GM12878 (cell line): ENCODE results near the gene AGAP1. TPM values are rescaled to one million over a fixed set of nuclear protein-coding genes. Genes with fewer than 3 reads are reported as not detected.

ENCODE experiments used
- ATAC-seq: fragments of 200-7000 bp; cut with Tn5 transposase; 3 replicates; pipeline ENCODE4 v1.9.1; 2020; ENCODE audit warnings: mild to moderate bottlenecking, moderate library complexity
- BruUV-seq: library from RNA; stranded (reverse); fragments of 400-500 nt; replicated peaks from 2 replicates; lab custom pipeline; 2021; lab: Mats Ljungman, UMichigan
- CTCF ChIA-PET: fragments of 300-600 bp; sonication (Branson Sonifier 250); formaldehyde crosslinking; extraction: SDS; loops from one replicate; lab custom pipeline; 2021; ENCODE audit warnings: inconsistent platforms; lab: Yijun Ruan, JAX
- POLR2A ChIA-PET: fragments of 350-600 bp; formaldehyde crosslinking; extraction: SDS; loops from one replicate; lab custom pipeline; 2021; ENCODE audit warnings: inconsistent platforms; lab: Charles Lee
- RAD21 ChIA-PET: fragments of 300-600 bp; sonication (Branson Sonifier 250); formaldehyde crosslinking; loops from one replicate; lab custom pipeline; 2023; ENCODE audit warnings: antibody characterized with exemption; ENCODE audit not compliant: unreplicated experiment; lab: Charles Lee
- SMC1A ChIA-PET: fragments of 300-600 bp; sonication (Branson Sonifier 250); formaldehyde crosslinking; loops from one replicate; lab custom pipeline; 2023; ENCODE audit not compliant: unreplicated experiment, uncharacterized antibody; lab: Charles Lee
- DNase-seq: peaks from one replicate; pipeline ENCODE4 v3.0.0-alpha.2; 2011; ENCODE audit warnings: low read depth, low spot score
- FAIRE-seq: peaks from 3 replicates; lab custom pipeline; 2011; peaks lifted over from hg19 to GRCh38; lab: Jason Lieb, UNC
- H2AFZ ChIP-seq: 2 replicates; pipeline ENCODE4 v1.6.0; 2011; ENCODE audit warnings: low read depth, low read length, control low read depth; ENCODE audit not compliant: control insufficient read depth
- H3K27ac ChIP-seq: 2 replicates; pipeline ENCODE4 v1.5.1; 2011; ENCODE audit warnings: control low read depth; ENCODE audit not compliant: control insufficient read depth, insufficient read depth
- H3K27me3 ChIP-seq, 2 experiments: replicated peaks in 1 of 2; 2 replicates each; pipeline versions ENCODE4 v1.6.0 to v1.6.1; 2011; ENCODE audit warnings: low read length in 1 of 2; ENCODE audit not compliant: control insufficient read depth in 2 of 2, insufficient read depth in 2 of 2
- H3K36me3 ChIP-seq, 2 experiments: 2 replicates each; pipeline ENCODE4 v1.5.1; 2011; ENCODE audit warnings: low read length in 1 of 2; ENCODE audit not compliant: control insufficient read depth in 2 of 2, insufficient read depth in 2 of 2
- H3K4me1 ChIP-seq: 2 replicates; pipeline ENCODE4 v1.6.1; 2011; ENCODE audit warnings: mild to moderate bottlenecking, low read length, moderate library complexity, mixed read lengths; ENCODE audit not compliant: control insufficient read depth, insufficient read depth
- H3K4me2 ChIP-seq: 2 replicates; pipeline ENCODE4 v1.6.0; 2011; ENCODE audit warnings: control low read depth; ENCODE audit not compliant: control insufficient read depth, insufficient read depth
- H3K4me3 ChIP-seq: fragments of 200-600 bp; sonication (generic); 2 replicates; pipeline ENCODE4 v1.5.1; 2016
- H3K79me2 ChIP-seq: 2 replicates; pipeline ENCODE4 v1.6.0; 2011; ENCODE audit warnings: low read length; ENCODE audit not compliant: control insufficient read depth, insufficient read depth
- H3K9ac ChIP-seq: 2 replicates; pipeline ENCODE4 v1.8.0; 2011; ENCODE audit warnings: low read length, control low read depth, mixed read lengths; ENCODE audit not compliant: control insufficient read depth, insufficient read depth
- H3K9me3 ChIP-seq: replicated peaks from 3 replicates; pipeline ENCODE4 v1.5.1; 2011; ENCODE audit warnings: mild to moderate bottlenecking, low read length; ENCODE audit not compliant: control insufficient read depth, insufficient read depth
- H4K20me1 ChIP-seq: 2 replicates; pipeline ENCODE4 v1.6.0; 2011; ENCODE audit not compliant: control insufficient read depth, insufficient read depth
- CHD4 ChIP-seq: fragments of 200-600 bp; sonication (generic); IDR thresholded peaks from 2 replicates; pipeline ENCODE4 v1.6.1; 2016; ENCODE audit warnings: mild to moderate bottlenecking
- GATAD2B ChIP-seq: fragments of 450-650 bp; conservative IDR thresholded peaks from 2 replicates; pipeline ENCODE4 v1.6.1; 2017; ENCODE audit warnings: low read depth, mild to moderate bottlenecking, moderate library complexity
- HDAC2 ChIP-seq: fragments of 200-600 bp; sonication (generic); IDR thresholded peaks from 2 replicates; pipeline ENCODE4 v1.6.1; 2017
- MEF2A ChIP-seq: IDR thresholded peaks from 2 replicates; pipeline ENCODE4 v1.6.1; 2011; ENCODE audit warnings: low read depth, mild to moderate bottlenecking, low read length, moderate library complexity; ENCODE audit not compliant: insufficient read depth
- MXI1 ChIP-seq: fragments of 150-350 bp; IDR thresholded peaks from 2 replicates; pipeline ENCODE4 v1.6.1; 2011; ENCODE audit warnings: low read depth, mild to moderate bottlenecking, inconsistent platforms, low read length, improper control_type of control experiment
- NFXL1 ChIP-seq: fragments of 450-650 bp; IDR thresholded peaks from 2 replicates; pipeline ENCODE4 v1.6.1; 2017; ENCODE audit warnings: antibody characterized with exemption, mild to moderate bottlenecking, borderline replicate concordance
- POLR2AphosphoS2 ChIP-seq: IDR thresholded peaks from 2 replicates; pipeline ENCODE4 v1.6.1; 2011; ENCODE audit warnings: low read depth, mild to moderate bottlenecking, low read length, improper control_type of control experiment, moderate library complexity
- RAD21 ChIP-seq: IDR thresholded peaks from 2 replicates; pipeline ENCODE4 v1.6.1; 2011; ENCODE audit warnings: mild to moderate bottlenecking, low read depth, low read length, moderate library complexity; ENCODE audit not compliant: insufficient read depth
- RUNX3 ChIP-seq: IDR thresholded peaks from 2 replicates; pipeline ENCODE4 v1.6.1; 2012; ENCODE audit warnings: low read length, inconsistent platforms
- SIN3A ChIP-seq: IDR thresholded peaks from 2 replicates; pipeline ENCODE4 v1.6.1; 2012; ENCODE audit warnings: low read depth, low read length, improper control_type of control experiment
- SIX5 ChIP-seq: IDR thresholded peaks from 2 replicates; pipeline ENCODE4 v1.6.1; 2011; ENCODE audit warnings: mild to moderate bottlenecking, low read depth, low read length, moderate library complexity; ENCODE audit not compliant: severe bottlenecking
- WGBS: methylation state at CpG from one replicate; pipeline ENCODE4 v1.1.6; 2016; ENCODE audit warnings: low lambda C conversion rate; ENCODE audit not compliant: insufficient replicate concordance, insufficient coverage; ENCODE audit errors: missing lambda C conversion rate; 5-methylcytosine and 5-hydroxymethylcytosine counted together
- in situ Hi-C: fragments of 300-500 bp; cut with MboI; formaldehyde crosslinking; loops from 9 replicates; pipeline ENCODE4 v1.14.3; 2018; ENCODE audit warnings: mixed read lengths
- intact Hi-C: fragments of 100-400 bp; cut with micrococcal nuclease; formaldehyde crosslinking; loops from one replicate; pipeline ENCODE4 v1.14.2; 2022; ENCODE audit not compliant: unreplicated experiment
- polyA plus RNA-seq, 11 experiments: library from polyadenylated mRNA; depleted of rRNA in 4 of 11; unstranded in 6 of 11; stranded (reverse) in 5 of 11; fragments of >200 nt; fragmentation: Nextera tagmentation in 4 of 11; fragmentation: Illumina TruSeq in 1 of 11; extraction: Ambion mirVana in 4 of 11; extraction: Trizol in 1 of 11; gene quantifications; 1 replicate in 1 of 11; 2 replicates in 10 of 11; pipeline versions ENCODE4 v1.2.1 to v1.2.3, GENCODE V29; 2011 to 2016; ENCODE audit warnings: inconsistent platforms in 2 of 11, missing spikeins in 2 of 11, low read depth in 1 of 11
- total RNA-seq, 4 experiments: library from RNA; depleted of rRNA in 3 of 4; stranded (reverse); fragments of >200 nt in 3 of 4; fragmentation: Illumina TruSeq in 1 of 4; extraction: Trizol in 1 of 4; gene quantifications; 2 replicates each; pipeline versions ENCODE4 v1.2.1 to v1.2.3, GENCODE V29; 2013 to 2021
- TF ChIP-seq, protein P1 (sequence below): IDR thresholded peaks from 2 replicates; pipeline ENCODE4 v1.6.1; 2011; ENCODE audit warnings: mild to moderate bottlenecking, low read depth, low read length, moderate library complexity; ENCODE audit not compliant: insufficient replicate concordance
- TF ChIP-seq, protein P2 (sequence below): IDR thresholded peaks from 2 replicates; pipeline ENCODE4 v1.6.1; 2012; ENCODE audit warnings: low read depth, low read length, improper control_type of control experiment
- TF ChIP-seq, protein P3 (sequence below): fragments of 450-650 bp; IDR thresholded peaks from 2 replicates; pipeline ENCODE4 v1.6.1; 2016; ENCODE audit warnings: mild to moderate bottlenecking, moderate library complexity, borderline replicate concordance
- TF ChIP-seq, protein P4 (sequence below): fragments of 450-650 bp; IDR thresholded peaks from 2 replicates; pipeline ENCODE4 v1.6.1; 2017; ENCODE audit warnings: mild to moderate bottlenecking, low read depth, inconsistent platforms; ENCODE audit not compliant: poor library complexity, severe bottlenecking

AGAP1 gene
- total and polyA plus RNA-seq, 10 of the 15 experiments (the other 5 are each of a cell fraction or from before 2014, with no cell fraction given): 0.05 to 0.15 (median 0.06) TPM; not detected in 7

DNA sequence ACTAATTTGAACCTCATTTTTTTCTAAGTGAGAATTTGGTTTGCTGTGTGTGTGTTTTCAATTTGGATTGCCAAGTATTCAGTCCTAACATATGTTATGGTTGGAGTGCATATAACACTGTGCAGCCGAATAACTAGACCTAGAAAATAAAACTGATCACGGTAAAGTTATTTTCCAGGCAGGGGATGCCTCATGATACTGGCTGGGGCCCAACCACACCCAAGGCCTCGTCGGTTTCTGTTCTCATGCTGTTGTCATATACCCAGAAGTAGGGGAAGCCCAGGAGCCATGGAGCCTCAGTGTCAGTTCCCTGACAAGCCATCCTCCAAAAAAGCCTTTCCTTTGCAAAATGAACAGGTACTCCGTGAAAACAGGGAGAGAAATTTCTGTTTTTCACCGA, 514.2 kb downstream of the AGAP1 start:
- BruUV-seq: no TSS peak
- H2AFZ ChIP-seq: no peak overlapping the region
- no peak overlapping the region for H3K9ac ChIP-seq
- ChIA-PET POLR2A (no interaction called here), SMC1A (no interaction called here), CTCF (no interaction called here), RAD21 (no interaction called here)
- H3K27ac ChIP-seq: no peak overlapping the region
- H3K79me2 ChIP-seq: no peaks in the 10 kb centered on the region
- no peak for DNase-seq
- H3K4me2 ChIP-seq: no peak overlapping the region
- in situ Hi-C loops: no loop called here
- no peaks in the 10 kb centered on the region for H3K9me3 ChIP-seq
- FAIRE-seq: no peak
- WGBS: 58% methylated on average over 6 of the region's 6 CpGs
- intact Hi-C loops: no loop called here
- peak; percentile 35; the same call in 1 of the 3 replicates for ATAC-seq
- no peaks in the 10 kb centered on the region for H3K27me3 ChIP-seq
- no peaks in the 10 kb centered on the region for H4K20me1 ChIP-seq
- TF ChIP-seq RAD21 (no peak), NFXL1 (no peak), RUNX3 (no peak), POLR2AphosphoS2 (no peak), MXI1 (no peak), HDAC2 (no peak), GATAD2B (no peak), MEF2A (no peak), SIN3A (no peak), CHD4 (no peak), SIX5 (no peak)
- TF ChIP-seq, protein P1, sequence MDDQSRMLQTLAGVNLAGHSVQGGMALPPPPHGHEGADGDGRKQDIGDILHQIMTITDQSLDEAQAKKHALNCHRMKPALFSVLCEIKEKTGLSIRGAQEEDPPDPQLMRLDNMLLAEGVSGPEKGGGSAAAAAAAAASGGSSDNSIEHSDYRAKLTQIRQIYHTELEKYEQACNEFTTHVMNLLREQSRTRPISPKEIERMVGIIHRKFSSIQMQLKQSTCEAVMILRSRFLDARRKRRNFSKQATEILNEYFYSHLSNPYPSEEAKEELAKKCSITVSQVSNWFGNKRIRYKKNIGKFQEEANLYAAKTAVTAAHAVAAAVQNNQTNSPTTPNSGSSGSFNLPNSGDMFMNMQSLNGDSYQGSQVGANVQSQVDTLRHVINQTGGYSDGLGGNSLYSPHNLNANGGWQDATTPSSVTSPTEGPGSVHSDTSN: no peak
- TF ChIP-seq, protein P2, sequence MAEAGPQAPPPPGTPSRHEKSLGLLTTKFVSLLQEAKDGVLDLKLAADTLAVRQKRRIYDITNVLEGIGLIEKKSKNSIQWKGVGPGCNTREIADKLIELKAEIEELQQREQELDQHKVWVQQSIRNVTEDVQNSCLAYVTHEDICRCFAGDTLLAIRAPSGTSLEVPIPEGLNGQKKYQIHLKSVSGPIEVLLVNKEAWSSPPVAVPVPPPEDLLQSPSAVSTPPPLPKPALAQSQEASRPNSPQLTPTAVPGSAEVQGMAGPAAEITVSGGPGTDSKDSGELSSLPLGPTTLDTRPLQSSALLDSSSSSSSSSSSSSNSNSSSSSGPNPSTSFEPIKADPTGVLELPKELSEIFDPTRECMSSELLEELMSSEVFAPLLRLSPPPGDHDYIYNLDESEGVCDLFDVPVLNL: no peak
- TF ChIP-seq, protein P3, sequence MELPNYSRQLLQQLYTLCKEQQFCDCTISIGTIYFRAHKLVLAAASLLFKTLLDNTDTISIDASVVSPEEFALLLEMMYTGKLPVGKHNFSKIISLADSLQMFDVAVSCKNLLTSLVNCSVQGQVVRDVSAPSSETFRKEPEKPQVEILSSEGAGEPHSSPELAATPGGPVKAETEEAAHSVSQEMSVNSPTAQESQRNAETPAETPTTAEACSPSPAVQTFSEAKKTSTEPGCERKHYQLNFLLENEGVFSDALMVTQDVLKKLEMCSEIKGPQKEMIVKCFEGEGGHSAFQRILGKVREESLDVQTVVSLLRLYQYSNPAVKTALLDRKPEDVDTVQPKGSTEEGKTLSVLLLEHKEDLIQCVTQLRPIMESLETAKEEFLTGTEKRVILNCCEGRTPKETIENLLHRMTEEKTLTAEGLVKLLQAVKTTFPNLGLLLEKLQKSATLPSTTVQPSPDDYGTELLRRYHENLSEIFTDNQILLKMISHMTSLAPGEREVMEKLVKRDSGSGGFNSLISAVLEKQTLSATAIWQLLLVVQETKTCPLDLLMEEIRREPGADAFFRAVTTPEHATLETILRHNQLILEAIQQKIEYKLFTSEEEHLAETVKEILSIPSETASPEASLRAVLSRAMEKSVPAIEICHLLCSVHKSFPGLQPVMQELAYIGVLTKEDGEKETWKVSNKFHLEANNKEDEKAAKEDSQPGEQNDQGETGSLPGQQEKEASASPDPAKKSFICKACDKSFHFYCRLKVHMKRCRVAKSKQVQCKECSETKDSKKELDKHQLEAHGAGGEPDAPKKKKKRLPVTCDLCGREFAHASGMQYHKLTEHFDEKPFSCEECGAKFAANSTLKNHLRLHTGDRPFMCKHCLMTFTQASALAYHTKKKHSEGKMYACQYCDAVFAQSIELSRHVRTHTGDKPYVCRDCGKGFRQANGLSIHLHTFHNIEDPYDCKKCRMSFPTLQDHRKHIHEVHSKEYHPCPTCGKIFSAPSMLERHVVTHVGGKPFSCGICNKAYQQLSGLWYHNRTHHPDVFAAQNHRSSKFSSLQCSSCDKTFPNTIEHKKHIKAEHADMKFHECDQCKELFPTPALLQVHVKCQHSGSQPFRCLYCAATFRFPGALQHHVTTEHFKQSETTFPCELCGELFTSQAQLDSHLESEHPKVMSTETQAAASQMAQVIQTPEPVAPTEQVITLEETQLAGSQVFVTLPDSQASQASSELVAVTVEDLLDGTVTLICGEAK: no peak
- TF ChIP-seq, protein P4, sequence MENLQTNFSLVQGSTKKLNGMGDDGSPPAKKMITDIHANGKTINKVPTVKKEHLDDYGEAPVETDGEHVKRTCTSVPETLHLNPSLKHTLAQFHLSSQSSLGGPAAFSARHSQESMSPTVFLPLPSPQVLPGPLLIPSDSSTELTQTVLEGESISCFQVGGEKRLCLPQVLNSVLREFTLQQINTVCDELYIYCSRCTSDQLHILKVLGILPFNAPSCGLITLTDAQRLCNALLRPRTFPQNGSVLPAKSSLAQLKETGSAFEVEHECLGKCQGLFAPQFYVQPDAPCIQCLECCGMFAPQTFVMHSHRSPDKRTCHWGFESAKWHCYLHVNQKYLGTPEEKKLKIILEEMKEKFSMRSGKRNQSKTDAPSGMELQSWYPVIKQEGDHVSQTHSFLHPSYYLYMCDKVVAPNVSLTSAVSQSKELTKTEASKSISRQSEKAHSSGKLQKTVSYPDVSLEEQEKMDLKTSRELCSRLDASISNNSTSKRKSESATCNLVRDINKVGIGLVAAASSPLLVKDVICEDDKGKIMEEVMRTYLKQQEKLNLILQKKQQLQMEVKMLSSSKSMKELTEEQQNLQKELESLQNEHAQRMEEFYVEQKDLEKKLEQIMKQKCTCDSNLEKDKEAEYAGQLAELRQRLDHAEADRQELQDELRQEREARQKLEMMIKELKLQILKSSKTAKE: no peak
- TF ChIP-seq, all 136 proteins: peak for 0
- Histone ChIP-seq H3K36me3 (no peaks in the 10 kb centered on the region), H3K4me1 (no peaks in the 10 kb centered on the region), H3K4me3 (no peak overlapping the region)
